ENCODE results near the gene UBE2G1. TPM values are rescaled to one million over a fixed set of nuclear protein-coding genes. Genes with fewer than 3 reads are reported as not detected.

The UBE2G1 gene
- polyA plus RNA-seq, 1 experiment: 23.1 TPM

DNA sequence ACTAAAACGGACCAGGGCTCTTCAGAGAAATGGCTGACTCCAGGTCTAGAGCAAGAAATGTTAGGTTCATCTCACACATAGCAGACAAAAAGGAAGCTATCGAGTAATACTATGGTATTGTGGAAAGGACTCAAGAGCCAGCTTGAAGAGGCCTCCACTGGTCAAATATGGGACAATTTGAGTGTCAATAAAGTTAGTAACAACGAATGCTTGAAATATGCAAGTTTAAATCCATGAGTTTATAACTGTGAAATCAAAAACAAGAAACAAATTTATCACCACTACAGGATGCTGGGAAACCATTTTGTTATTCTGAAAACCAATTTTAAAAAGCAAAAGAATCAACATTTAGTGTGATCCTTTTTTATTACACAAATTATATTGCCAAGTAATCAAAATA is 52.3 kb downstream of the UBE2G1 start:
- H3K4me3 ChIP-seq (ENCODE audit: low read depth, low read length): no peak overlapping the region
- TF ChIP-seq, protein P1, sequence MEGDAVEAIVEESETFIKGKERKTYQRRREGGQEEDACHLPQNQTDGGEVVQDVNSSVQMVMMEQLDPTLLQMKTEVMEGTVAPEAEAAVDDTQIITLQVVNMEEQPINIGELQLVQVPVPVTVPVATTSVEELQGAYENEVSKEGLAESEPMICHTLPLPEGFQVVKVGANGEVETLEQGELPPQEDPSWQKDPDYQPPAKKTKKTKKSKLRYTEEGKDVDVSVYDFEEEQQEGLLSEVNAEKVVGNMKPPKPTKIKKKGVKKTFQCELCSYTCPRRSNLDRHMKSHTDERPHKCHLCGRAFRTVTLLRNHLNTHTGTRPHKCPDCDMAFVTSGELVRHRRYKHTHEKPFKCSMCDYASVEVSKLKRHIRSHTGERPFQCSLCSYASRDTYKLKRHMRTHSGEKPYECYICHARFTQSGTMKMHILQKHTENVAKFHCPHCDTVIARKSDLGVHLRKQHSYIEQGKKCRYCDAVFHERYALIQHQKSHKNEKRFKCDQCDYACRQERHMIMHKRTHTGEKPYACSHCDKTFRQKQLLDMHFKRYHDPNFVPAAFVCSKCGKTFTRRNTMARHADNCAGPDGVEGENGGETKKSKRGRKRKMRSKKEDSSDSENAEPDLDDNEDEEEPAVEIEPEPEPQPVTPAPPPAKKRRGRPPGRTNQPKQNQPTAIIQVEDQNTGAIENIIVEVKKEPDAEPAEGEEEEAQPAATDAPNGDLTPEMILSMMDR (IDR thresholded peaks at IDR 0.05; ENCODE audit: insufficient read depth, low read depth, low read length): no peak
- no peaks in the 10 kb centered on the region for H3K36me3 ChIP-seq (ENCODE audit: control insufficient read depth, insufficient read depth, low read length)
- H3K27me3 ChIP-seq (ENCODE audit: control insufficient read depth, insufficient read depth, low read length): no peaks in the 10 kb centered on the region
- ChIA-PET CTCF (interaction anchor here (0.7 kb wide), 1 partner anchor 18 kb away, joined by 4 read pairs; no protein-coding TSS in a partner anchor), POLR2A (no interaction called here)
- no peak for DNase-seq (ENCODE audit: low read depth)

DNA sequence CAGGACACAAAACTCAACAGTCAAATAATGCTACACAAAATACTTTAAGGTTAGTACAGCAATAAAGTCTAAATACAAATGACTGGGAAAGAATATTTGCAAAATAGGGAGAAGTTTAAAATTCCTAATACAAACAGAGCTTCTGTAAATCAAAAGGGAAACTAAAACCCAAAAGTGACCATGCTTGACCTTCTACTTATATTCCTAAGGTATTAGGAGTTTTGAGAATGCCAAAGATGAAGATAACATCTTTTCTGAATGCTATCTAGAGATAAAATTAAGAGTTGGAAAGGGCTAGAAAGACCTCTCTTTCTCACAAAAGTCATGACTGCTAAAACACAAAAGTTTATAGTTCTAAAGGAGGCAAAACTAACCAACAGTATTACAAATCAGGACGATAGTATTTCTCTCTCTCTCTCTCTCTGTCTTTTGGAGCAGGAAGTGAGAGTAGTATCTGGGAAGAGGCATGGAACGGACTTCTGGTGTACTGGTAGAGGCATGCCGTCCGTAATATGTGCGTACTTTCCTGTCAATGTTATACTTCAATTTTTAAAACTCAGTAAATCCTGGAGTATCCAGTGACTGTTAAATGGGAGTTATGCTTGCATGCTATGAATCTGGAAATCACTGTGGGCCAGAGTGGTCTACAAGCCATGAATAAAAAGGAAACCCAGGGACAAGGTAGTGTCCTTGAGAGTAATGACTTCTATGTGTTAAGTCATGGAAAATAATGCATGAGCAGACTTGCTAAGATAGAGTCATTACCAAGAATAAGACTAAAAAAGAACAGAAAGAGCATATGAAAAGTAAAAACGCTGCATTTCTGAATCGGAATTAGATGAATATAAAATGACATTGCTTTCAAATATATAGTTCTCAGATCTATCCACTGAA is 53.0 kb downstream of the UBE2G1 start:
- TF ChIP-seq, protein P1 (IDR thresholded peaks at IDR 0.05; ENCODE audit: insufficient read depth, low read depth, low read length): no peak
- ChIA-PET POLR2A (no interaction called here), CTCF (interaction anchor here (0.6 kb wide), 1 partner anchor 76 kb away, joined by 5 read pairs; no protein-coding TSS in a partner anchor)
- Histone ChIP-seq H3K36me3 (ENCODE audit: control insufficient read depth, insufficient read depth, low read length) (no peaks in the 10 kb centered on the region), H3K27me3 (ENCODE audit: control insufficient read depth, insufficient read depth, low read length) (no peaks in the 10 kb centered on the region), H3K4me3 (ENCODE audit: low read depth, low read length) (no peak overlapping the region)
- no peak for DNase-seq (ENCODE audit: low read depth)

DNA sequence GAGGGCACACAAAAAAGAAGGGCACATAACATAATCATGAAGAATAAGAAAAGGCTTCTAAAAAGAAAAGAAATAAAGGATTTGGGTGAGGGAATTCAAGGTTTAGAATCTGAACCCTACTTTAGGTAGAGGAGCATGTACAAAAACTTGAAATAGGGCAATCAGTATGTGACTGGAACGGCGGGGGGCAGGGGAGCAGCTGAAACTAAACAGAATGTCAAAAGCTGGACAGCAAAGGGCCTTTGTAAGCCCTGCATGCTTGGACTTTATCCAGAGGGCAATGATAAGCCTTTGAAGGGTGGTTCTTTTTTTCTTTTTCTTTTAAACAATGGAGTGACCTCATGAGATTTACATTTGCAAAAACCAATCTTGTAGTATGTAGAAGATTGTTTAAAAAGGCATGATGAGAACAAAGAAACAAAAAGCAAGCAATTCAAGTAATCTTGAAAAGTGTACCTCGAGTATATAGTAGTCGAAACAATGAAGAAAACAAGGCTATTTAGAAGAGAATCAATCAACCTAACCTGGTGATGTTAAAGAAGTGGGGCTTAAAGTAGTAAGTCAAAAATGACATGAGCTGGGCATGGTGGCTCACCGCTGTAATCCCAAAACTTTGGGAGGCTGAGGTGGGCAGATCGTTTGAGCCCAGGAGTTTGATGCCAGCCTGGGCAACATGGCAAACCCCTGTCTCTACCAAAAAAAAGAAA is 56.0 kb downstream of the UBE2G1 start:
- Histone ChIP-seq H3K27me3 (ENCODE audit: control insufficient read depth, insufficient read depth, low read length) (no peaks in the 10 kb centered on the region), H3K4me3 (ENCODE audit: low read depth, low read length) (no peak overlapping the region), H3K36me3 (ENCODE audit: control insufficient read depth, insufficient read depth, low read length) (no peaks in the 10 kb centered on the region)
- no peak for DNase-seq (ENCODE audit: low read depth)
- TF ChIP-seq, protein P1 (IDR thresholded peaks at IDR 0.05; ENCODE audit: insufficient read depth, low read depth, low read length): no peak
- CTCF ChIA-PET: no interaction called here
- POLR2A ChIA-PET: no interaction called here

DNA sequence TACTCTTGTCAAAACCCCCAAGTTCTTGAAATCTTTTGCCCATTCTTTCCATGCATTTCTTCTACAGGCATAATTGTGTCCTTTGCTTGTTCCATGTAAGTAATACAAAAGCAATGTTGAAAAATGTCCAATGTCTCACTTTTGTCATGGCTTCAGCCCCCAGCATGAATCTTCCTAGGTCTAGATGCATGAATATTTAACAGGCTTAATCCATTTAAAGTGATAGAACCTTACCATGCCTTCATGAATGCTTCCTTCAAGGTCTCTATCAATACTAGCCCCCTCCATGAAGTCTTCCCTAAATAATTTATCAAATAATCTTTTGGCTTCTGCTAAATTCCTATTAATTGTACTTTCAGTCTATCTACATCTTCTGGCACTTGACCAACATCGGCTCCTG is 56.6 kb downstream of the UBE2G1 start:
- Histone ChIP-seq H3K36me3 (ENCODE audit: control insufficient read depth, insufficient read depth, low read length) (no peaks in the 10 kb centered on the region), H3K27me3 (ENCODE audit: control insufficient read depth, insufficient read depth, low read length) (no peaks in the 10 kb centered on the region), H3K4me3 (ENCODE audit: low read depth, low read length) (no peak overlapping the region)
- no peak for DNase-seq (ENCODE audit: low read depth)
- POLR2A ChIA-PET: no interaction called here
- CTCF ChIA-PET: no interaction called here
- TF ChIP-seq, protein P1 (IDR thresholded peaks at IDR 0.05; ENCODE audit: insufficient read depth, low read depth, low read length): no peak

Measured in BJ (cell line).